COLO829 (cell line): Measurements from ENCODE around the gene SMAP1.
"Not testable (repeated sequence)": the region's sequence is repeated elsewhere in the genome, so short reads cannot be mapped to it uniquely, and the experiment has no call there.

Source experiments
- DNase-seq: peaks from one replicate; pipeline ENCODE4 v3.0.0; 2012; ENCODE audit warnings: low spot score

The SMAP1 gene

GRCh38 chr6:70740746-70741145, 73.1 kb downstream of the SMAP1 start:
- DNase-seq = not testable (repeated sequence)

- not testable (repeated sequence) for DNase-seq
Measured at GRCh38 chr6:70742462-70742861, 74.8 kb downstream of the SMAP1 start.

- no peak for DNase-seq
Measured at GRCh38 chr6:70753870-70754380, 86.2 kb downstream of the SMAP1 start.

GRCh38 chr6:70758883-70759282, 91.2 kb downstream of the SMAP1 start:
- DNase-seq = no peak

- no peak for DNase-seq
Measured at GRCh38 chr6:70763754-70764510, 96.2 kb downstream of the SMAP1 start.

- no peak for DNase-seq
Measured at GRCh38 chr6:70764706-70765105, 97.0 kb downstream of the SMAP1 start.

- not testable (repeated sequence) for DNase-seq
Measured at GRCh38 chr6:70771351-70771750, 103.7 kb downstream of the SMAP1 start.

- DNase-seq = no peak
Measured at GRCh38 chr6:70779934-70780333, 112.3 kb downstream of the SMAP1 start.

- DNase-seq = no peak
Measured at GRCh38 chr6:70790483-70791224, 123.0 kb downstream of the SMAP1 start.

- no peak for DNase-seq
Measured at GRCh38 chr6:70797625-70798024, 129.9 kb downstream of the SMAP1 start.

- no peak for DNase-seq
Measured at GRCh38 chr6:70806086-70806485, 138.4 kb downstream of the SMAP1 start.

GRCh38 chr6:70811788-70812187, 144.1 kb downstream of the SMAP1 start:
- no peak for DNase-seq

GRCh38 chr6:70813885-70814284, 146.2 kb downstream of the SMAP1 start:
- DNase-seq = no peak

- DNase-seq = no peak
Measured at GRCh38 chr6:70819646-70820045, 152.0 kb downstream of the SMAP1 start.

- DNase-seq = no peak
Measured at GRCh38 chr6:70820778-70821177, 153.1 kb downstream of the SMAP1 start.

- DNase-seq = no peak
Measured at GRCh38 chr6:70821751-70822150, 154.1 kb downstream of the SMAP1 start.

- no peak for DNase-seq
Measured at GRCh38 chr6:70823651-70824050, 156.0 kb downstream of the SMAP1 start.

GRCh38 chr6:70831427-70831826, 163.7 kb downstream of the SMAP1 start:
- no peak for DNase-seq

GRCh38 chr6:70834520-70834919, 166.8 kb downstream of the SMAP1 start:
- no peak for DNase-seq

GRCh38 chr6:70838907-70839285, 171.2 kb downstream of the SMAP1 start:
- DNase-seq = no peak

- no peak for DNase-seq
Measured at GRCh38 chr6:70839286-70840266, 171.9 kb downstream of the SMAP1 start.

- no peak for DNase-seq
Measured at GRCh38 chr6:70841112-70841511, 173.4 kb downstream of the SMAP1 start.
